Lung (tissue), 12 donors: ENCODE data around the gene SPECC1. TPM values are rescaled to one million over a fixed set of nuclear protein-coding genes. Genes with fewer than 3 reads are reported as not detected.

Experiments used
- ATAC-seq: fragments of 200-7000 bp; cut with Tn5 transposase; one replicate; pipeline ENCODE4 v1.9.1; 2020; ENCODE audit warnings: moderate number of reproducible peaks; ENCODE audit not compliant: insufficient read depth, low FRiP score
- DNase-seq, 3 donors: peaks; one replicate each; pipeline ENCODE4 v3.0.0-alpha.2; 2013 to 2017
- H3K27ac ChIP-seq, 2 donors: one replicate each; pipeline ENCODE4 v1.5.1; 2013; ENCODE audit warnings: mild to moderate bottlenecking in 2 of 2, moderate library complexity in 2 of 2, control low read depth in 1 of 2, inconsistent platforms in 1 of 2, low read depth in 1 of 2, low read length in 1 of 2
- H3K27me3 ChIP-seq, 3 donors: one replicate each; pipeline ENCODE4 v1.5.1; 2013; ENCODE audit warnings: low read length in 2 of 3; ENCODE audit not compliant: control insufficient read depth in 3 of 3, insufficient read depth in 3 of 3
- H3K36me3 ChIP-seq, 4 donors: one replicate each; pipeline ENCODE4 v1.5.1; 2013; ENCODE audit warnings: low read length in 4 of 4, mild to moderate bottlenecking in 1 of 4, moderate library complexity in 1 of 4; ENCODE audit not compliant: control insufficient read depth in 4 of 4, insufficient read depth in 4 of 4
- H3K4me1 ChIP-seq, 5 donors: one replicate each; pipeline ENCODE4 v1.5.1; 2013; ENCODE audit warnings: low read length in 5 of 5, mild to moderate bottlenecking in 2 of 5, moderate library complexity in 1 of 5; ENCODE audit not compliant: control insufficient read depth in 5 of 5, insufficient read depth in 5 of 5
- H3K4me3 ChIP-seq: one replicate; pipeline ENCODE4 v1.5.1; 2013; ENCODE audit warnings: mild to moderate bottlenecking, control low read depth, moderate library complexity
- H3K9ac ChIP-seq, 2 donors: one replicate each; pipeline ENCODE4 v1.5.1; 2013; ENCODE audit warnings: low read length in 2 of 2, control low read depth in 1 of 2; ENCODE audit not compliant: insufficient read depth in 1 of 2
- H3K9me3 ChIP-seq, 4 donors: one replicate each; pipeline ENCODE4 v1.5.1; 2013; ENCODE audit warnings: low read length in 3 of 4, mild to moderate bottlenecking in 1 of 4, moderate library complexity in 1 of 4; ENCODE audit not compliant: control insufficient read depth in 4 of 4, insufficient read depth in 3 of 4
- WGBS, 2 donors: extraction: QIAGEN DNeasy Blood & Tissue Kit; methylation state at CpG; one replicate each; pipeline ENCODE4 v1.1.7; 2013; 5-methylcytosine and 5-hydroxymethylcytosine counted together
- polyA plus RNA-seq, 2 donors: library from polyadenylated mRNA; stranded (reverse); fragments of 200-250 nt; gene quantifications; one replicate each; pipeline ENCODE4 v1.2.1, GENCODE V29; 2013
- total RNA-seq, 2 donors: library from RNA; depleted of rRNA in 1 of 2; stranded (reverse); fragments of >200 nt in 1 of 2; gene quantifications; one replicate each; pipeline ENCODE4 v1.2.1, GENCODE V29; 2014 to 2021
- TF ChIP-seq, protein P1 (sequence below): IDR thresholded peaks from 2 replicates; pipeline ENCODE4 v1.5.1; 2012; ENCODE audit warnings: mild to moderate bottlenecking; ENCODE audit errors: control extremely low read depth, extremely low read depth
- donor health status: control.
- donor health status: control.
- donor health status: Bipolar disorder and iron deficiency.
- donor health status: healthy.
- donor health status: DM: yes; HTN: yes; CAD: no.

Gene SPECC1
- total and polyA plus RNA-seq, 4 donors: 8.8 to 27.1 (median 14.7) TPM

- no peak for ATAC-seq
- 79 to 82% methylated on average over 1 of the region's 1 CpG for WGBS, 2 donors
Measured at GRCh38 chr17:20145567-20145966, 136.4 kb downstream of the SPECC1 start.

GRCh38 chr17:20149251-20149650, 140.1 kb downstream of the SPECC1 start:
- H3K36me3 ChIP-seq: no peaks in the 10 kb centered on the region
- DNase-seq: no peak
- no peak overlapping the region for H3K27ac ChIP-seq
- TF ChIP-seq, protein P1, sequence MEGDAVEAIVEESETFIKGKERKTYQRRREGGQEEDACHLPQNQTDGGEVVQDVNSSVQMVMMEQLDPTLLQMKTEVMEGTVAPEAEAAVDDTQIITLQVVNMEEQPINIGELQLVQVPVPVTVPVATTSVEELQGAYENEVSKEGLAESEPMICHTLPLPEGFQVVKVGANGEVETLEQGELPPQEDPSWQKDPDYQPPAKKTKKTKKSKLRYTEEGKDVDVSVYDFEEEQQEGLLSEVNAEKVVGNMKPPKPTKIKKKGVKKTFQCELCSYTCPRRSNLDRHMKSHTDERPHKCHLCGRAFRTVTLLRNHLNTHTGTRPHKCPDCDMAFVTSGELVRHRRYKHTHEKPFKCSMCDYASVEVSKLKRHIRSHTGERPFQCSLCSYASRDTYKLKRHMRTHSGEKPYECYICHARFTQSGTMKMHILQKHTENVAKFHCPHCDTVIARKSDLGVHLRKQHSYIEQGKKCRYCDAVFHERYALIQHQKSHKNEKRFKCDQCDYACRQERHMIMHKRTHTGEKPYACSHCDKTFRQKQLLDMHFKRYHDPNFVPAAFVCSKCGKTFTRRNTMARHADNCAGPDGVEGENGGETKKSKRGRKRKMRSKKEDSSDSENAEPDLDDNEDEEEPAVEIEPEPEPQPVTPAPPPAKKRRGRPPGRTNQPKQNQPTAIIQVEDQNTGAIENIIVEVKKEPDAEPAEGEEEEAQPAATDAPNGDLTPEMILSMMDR: no peak
- H3K4me3 ChIP-seq: no peak overlapping the region
- no peaks in the 10 kb centered on the region for H3K9me3 ChIP-seq
- H3K9ac ChIP-seq: no peak overlapping the region
- H3K4me1 ChIP-seq: no peaks in the 10 kb centered on the region
- peaks cover 0 to 5% (median 3%) of the 10 kb centered on the region in 3 donors for H3K27me3 ChIP-seq
- no peak for ATAC-seq
- WGBS, 2 donors: 76 to 88% methylated on average over 4 of the region's 4 CpGs

More at GRCh38 chr17:20145567-20145966, 136.4 kb downstream of the SPECC1 start:
- H3K9ac ChIP-seq: no peak overlapping the region
- TF ChIP-seq, protein P1: no peak
- DNase-seq: no peak
- no peak overlapping the region for H3K4me3 ChIP-seq
- H3K27ac ChIP-seq: no peak overlapping the region
- no peaks in the 10 kb centered on the region for H3K27me3 ChIP-seq
- no peaks in the 10 kb centered on the region for H3K4me1 ChIP-seq
- H3K9me3 ChIP-seq: no peaks in the 10 kb centered on the region
- H3K36me3 ChIP-seq: no peaks in the 10 kb centered on the region

DNA sequence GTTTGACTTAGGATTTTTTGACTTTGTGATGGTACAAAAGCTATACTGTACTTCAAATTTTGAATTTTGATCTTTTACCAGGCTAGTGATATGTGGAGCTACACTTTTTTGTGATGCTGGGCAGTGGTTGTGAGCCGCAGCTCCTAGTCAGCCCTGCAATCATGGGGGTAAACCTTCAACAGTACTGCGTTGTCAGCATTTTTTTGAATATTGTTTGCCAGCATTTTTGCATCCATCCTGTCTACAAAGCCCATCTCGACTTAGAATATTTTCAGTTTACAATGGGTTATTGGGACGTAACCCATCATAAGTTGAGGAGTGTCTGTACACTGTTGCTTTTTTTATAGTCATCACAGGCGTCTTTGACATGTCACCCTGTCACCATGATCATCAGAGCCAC, 142.0 kb downstream of the SPECC1 start:
- no peaks in the 10 kb centered on the region for H3K9me3 ChIP-seq
- DNase-seq (no peak), ATAC-seq (no peak)
- 83 to 90% methylated on average over 5 of the region's 5 CpGs for WGBS, 2 donors
- H3K4me3 ChIP-seq: no peak overlapping the region
- no peak overlapping the region for H3K9ac ChIP-seq
- H3K27ac ChIP-seq: no peak overlapping the region
- peaks cover 0 to 9% (median 6%) of the 10 kb centered on the region in 3 donors for H3K27me3 ChIP-seq
- peaks cover 0 to 4% (median 2%) of the 10 kb centered on the region in 5 donors for H3K4me1 ChIP-seq
- H3K36me3 ChIP-seq: no peaks in the 10 kb centered on the region
- TF ChIP-seq, protein P1: no peak

DNA sequence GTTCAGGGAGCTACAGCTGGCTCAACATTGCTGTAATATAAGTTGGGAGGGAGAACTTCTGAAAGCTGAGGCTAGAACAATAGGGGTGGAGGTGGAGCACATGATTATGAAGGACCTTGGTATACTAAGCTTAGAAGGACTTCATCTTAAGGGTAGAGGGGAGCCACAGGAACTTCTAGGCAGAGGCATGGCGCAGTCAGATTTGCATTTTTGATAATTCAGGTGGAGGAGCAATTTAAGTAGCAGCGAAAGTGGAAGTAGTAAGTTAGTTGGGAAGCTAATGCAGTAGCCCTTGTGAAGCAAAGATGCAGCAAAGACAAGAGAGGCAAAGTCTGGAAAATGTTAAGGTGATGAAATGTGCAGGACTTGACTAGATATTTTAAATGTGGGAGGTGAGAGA, 144.1 kb downstream of the SPECC1 start:
- ATAC-seq: no peak
- H3K9ac ChIP-seq: no peak overlapping the region
- no peak overlapping the region for H3K27ac ChIP-seq

More for the DNA sequence above, 144.1 kb downstream of the SPECC1 start:
- peaks cover 0 to 14% (median 4%) of the 10 kb centered on the region in 5 donors for H3K4me1 ChIP-seq
- TF ChIP-seq, protein P1: no peak
- H3K9me3 ChIP-seq: no peaks in the 10 kb centered on the region
- H3K36me3 ChIP-seq: no peaks in the 10 kb centered on the region
- H3K4me3 ChIP-seq: no peak overlapping the region
- WGBS, 2 donors: 94% methylated on average over 2 of the region's 2 CpGs
- peaks cover 0 to 22% (median 10%) of the 10 kb centered on the region in 3 donors for H3K27me3 ChIP-seq
- no peak for DNase-seq
